Caco-2 (cell line): ENCODE data around the gene EXTL1. TPM values are rescaled to one million over a fixed set of nuclear protein-coding genes. Genes with fewer than 3 reads are reported as not detected.
A peak's percentile ranks its signal among the peaks of the same experiment; 100 is the strongest.

Experiments
- BruUV-seq: library from RNA; stranded (reverse); fragments of 400-500 nt; replicated peaks from 2 replicates; lab custom pipeline; 2021; lab: Mats Ljungman, UMichigan
- CTCF ChIA-PET: fragments of 300-600 bp; sonication (Branson Sonifier 250); formaldehyde crosslinking; loops from one replicate; lab custom pipeline; 2022; ENCODE audit warnings: antibody characterized with exemption; lab: Charles Lee
- POLR2A ChIA-PET: fragments of 300-600 bp; sonication (Branson Sonifier 250); formaldehyde crosslinking; loops from one replicate; lab custom pipeline; 2022; ENCODE audit warnings: antibody characterized with exemption; lab: Charles Lee
- DNase-seq, 2 experiments: peaks; one replicate each; pipeline versions ENCODE4 v3.0.0 to v3.0.0-alpha.2; 2020 to 2022
- H3K27me3 ChIP-seq: replicated peaks from 2 replicates; pipeline ENCODE4 v1.6.0; 2011; ENCODE audit warnings: low read length; ENCODE audit not compliant: control insufficient read depth, insufficient read depth
- H3K36me3 ChIP-seq: 2 replicates; pipeline ENCODE4 v1.5.1; 2011; ENCODE audit warnings: low read length; ENCODE audit not compliant: control insufficient read depth, insufficient read depth
- H3K4me1 ChIP-seq: fragments of 250-450 bp; sonication (Bioruptor Pico); 2 replicates; pipeline ENCODE4 v1.5.1; 2020; ENCODE audit warnings: mild to moderate bottlenecking
- H3K4me3 ChIP-seq: 2 replicates; pipeline ENCODE4 v1.5.1; 2011; ENCODE audit warnings: low read depth, mild to moderate bottlenecking, control low read depth, low read length
- H3K9me3 ChIP-seq: fragments of 250-450 bp; sonication (Bioruptor Pico); 2 replicates; pipeline ENCODE4 v1.5.1; 2020; ENCODE audit warnings: mild to moderate bottlenecking, moderate library complexity
- H3K27ac Mint-ChIP-seq: one replicate; pipeline ENCODE4 v1.8.0; 2022; ENCODE audit warnings: mixed read lengths; ENCODE audit not compliant: unreplicated experiment
- H3K27me3 Mint-ChIP-seq: one replicate; pipeline ENCODE4 v1.8.0; 2022; ENCODE audit warnings: mixed read lengths; ENCODE audit not compliant: insufficient read depth, unreplicated experiment
- H3K36me3 Mint-ChIP-seq: one replicate; pipeline ENCODE4 v1.8.0; 2022; ENCODE audit warnings: mild to moderate bottlenecking, mixed read lengths; ENCODE audit not compliant: insufficient read depth, unreplicated experiment
- H3K4me1 Mint-ChIP-seq: one replicate; pipeline ENCODE4 v1.8.0; 2022; ENCODE audit warnings: low read depth, mixed read lengths; ENCODE audit not compliant: unreplicated experiment
- H3K4me3 Mint-ChIP-seq: one replicate; pipeline ENCODE4 v1.8.0; 2022; ENCODE audit warnings: mild to moderate bottlenecking, moderate library complexity, mixed read lengths; ENCODE audit not compliant: unreplicated experiment
- H3K9me3 Mint-ChIP-seq: one replicate; pipeline ENCODE4 v1.8.0; 2022; ENCODE audit warnings: mixed read lengths; ENCODE audit not compliant: unreplicated experiment
- intact Hi-C: fragments of 100-400 bp; cut with micrococcal nuclease; formaldehyde crosslinking; loops from one replicate; pipeline ENCODE4 v1.10.0; 2022; ENCODE audit not compliant: unreplicated experiment
- total RNA-seq: library from RNA; stranded (reverse); gene quantifications from 2 replicates; pipeline ENCODE4 v1.2.3, GENCODE V29; 2022
- TF ChIP-seq, protein P1 (sequence below), 2 experiments: fragments of 200-600 bp in 1 of 2; IDR thresholded peaks; 1 replicate in 1 of 2; 2 replicates in 1 of 2; pipeline versions ENCODE4 v1.5.1 to v1.8.0; 2011 to 2022; ENCODE audit warnings: antibody characterized with exemption in 1 of 2, control low read depth in 1 of 2, inconsistent platforms in 1 of 2, low read depth in 1 of 2, low read length in 1 of 2, mild to moderate bottlenecking in 1 of 2, moderate library complexity in 1 of 2; ENCODE audit not compliant: insufficient read depth in 1 of 2, severe bottlenecking in 1 of 2, unreplicated experiment in 1 of 2

EXTL1 gene
- total RNA-seq, 1 experiment from 2014 or later, result 0.34 TPM

DNA sequence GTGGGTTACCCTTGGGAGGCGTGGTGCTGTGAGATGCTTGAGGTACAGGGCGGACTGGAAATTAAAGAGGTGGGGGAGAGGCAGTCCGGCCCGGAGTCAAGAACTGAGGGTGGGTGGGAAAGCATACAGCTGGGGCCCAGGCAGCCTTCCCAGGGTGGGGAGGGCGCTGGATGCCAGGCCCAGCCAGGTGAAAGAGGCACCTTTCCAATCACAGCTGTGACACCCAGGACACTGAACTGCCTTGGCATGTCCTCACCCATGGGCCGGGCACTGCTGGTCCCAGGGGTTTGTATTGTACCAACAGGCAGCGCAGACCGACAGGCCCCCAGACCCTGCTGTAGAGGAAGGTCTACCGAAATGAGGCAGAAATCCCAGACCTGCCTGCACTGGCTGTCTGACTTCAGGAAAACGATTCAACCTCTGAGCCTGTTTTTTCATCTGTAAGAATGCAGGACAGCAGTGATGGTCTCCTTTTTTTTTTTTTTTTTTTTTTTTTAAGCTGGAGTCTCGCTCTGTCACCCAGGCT is 15.2 kb downstream of the EXTL1 start:
- Mint-ChIP-seq H3K36me3 (no peaks in the 10 kb centered on the region), H3K27ac (no peak overlapping the region), H3K27me3 (no peaks in the 10 kb centered on the region), H3K9me3 (no peaks in the 10 kb centered on the region), H3K4me1 (peaks cover 8% of the 10 kb centered on the region), H3K4me3 (peak overlapping the region; percentile 88)
- ChIA-PET POLR2A (interaction anchor here (0.5 to 0.7 kb wide), 3 partner anchors 102 to 290 kb away, joined by 3 to 6 read pairs (median 5); no protein-coding TSS in a partner anchor), CTCF (interaction anchor here (0.6 to 3.4 kb wide), 11 partner anchors 9 to 380 kb away, joined by 3 to 77 read pairs (median 5); partner anchors contain the start of genes CEP85, SLC30A2 and ZNF593)
- Histone ChIP-seq H3K27me3 (no peaks in the 10 kb centered on the region), H3K9me3 (no peaks in the 10 kb centered on the region), H3K4me3 (no peak overlapping the region), H3K36me3 (no peaks in the 10 kb centered on the region), H3K4me1 (peaks cover 9% of the 10 kb centered on the region)
- DNase-seq, result no peak
- TF ChIP-seq, protein P1, sequence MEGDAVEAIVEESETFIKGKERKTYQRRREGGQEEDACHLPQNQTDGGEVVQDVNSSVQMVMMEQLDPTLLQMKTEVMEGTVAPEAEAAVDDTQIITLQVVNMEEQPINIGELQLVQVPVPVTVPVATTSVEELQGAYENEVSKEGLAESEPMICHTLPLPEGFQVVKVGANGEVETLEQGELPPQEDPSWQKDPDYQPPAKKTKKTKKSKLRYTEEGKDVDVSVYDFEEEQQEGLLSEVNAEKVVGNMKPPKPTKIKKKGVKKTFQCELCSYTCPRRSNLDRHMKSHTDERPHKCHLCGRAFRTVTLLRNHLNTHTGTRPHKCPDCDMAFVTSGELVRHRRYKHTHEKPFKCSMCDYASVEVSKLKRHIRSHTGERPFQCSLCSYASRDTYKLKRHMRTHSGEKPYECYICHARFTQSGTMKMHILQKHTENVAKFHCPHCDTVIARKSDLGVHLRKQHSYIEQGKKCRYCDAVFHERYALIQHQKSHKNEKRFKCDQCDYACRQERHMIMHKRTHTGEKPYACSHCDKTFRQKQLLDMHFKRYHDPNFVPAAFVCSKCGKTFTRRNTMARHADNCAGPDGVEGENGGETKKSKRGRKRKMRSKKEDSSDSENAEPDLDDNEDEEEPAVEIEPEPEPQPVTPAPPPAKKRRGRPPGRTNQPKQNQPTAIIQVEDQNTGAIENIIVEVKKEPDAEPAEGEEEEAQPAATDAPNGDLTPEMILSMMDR (IDR thresholded peaks at IDR 0.05; ENCODE audit: insufficient read depth in 1 of 2, low read depth in 1 of 2, low read length in 1 of 2, severe bottlenecking in 1 of 2, unreplicated experiment in 1 of 2), result no peak
- BruUV-seq, result no TSS peak
- intact Hi-C loops, result loop anchor here (5.0 kb wide), 1 partner anchor 125 kb away; no protein-coding TSS in a partner anchor

DNA sequence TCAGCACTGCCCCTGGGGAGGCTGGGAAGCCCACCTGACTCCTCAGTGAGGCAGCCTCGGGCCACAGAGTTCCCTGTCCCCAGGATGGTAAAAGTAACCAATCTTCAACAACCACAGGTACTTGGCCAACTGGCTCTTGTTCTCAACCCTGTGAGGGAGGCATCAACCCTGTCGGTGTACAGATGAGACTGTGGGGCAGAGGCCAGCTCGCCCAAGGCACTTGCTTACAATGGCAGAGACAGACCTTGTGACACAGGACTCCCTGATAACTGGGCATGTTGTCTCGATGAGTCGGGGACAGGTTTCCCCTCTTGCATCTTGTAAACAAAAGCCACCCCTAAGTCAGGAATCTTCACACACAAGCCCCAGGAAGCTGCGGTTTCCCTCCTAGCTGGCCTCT is 16.3 kb downstream of the EXTL1 start:
- POLR2A ChIA-PET, result no interaction called here
- no peaks in the 10 kb centered on the region for H3K27me3 Mint-ChIP-seq
- H3K27me3 ChIP-seq, result no peaks in the 10 kb centered on the region
- BruUV-seq, result no TSS peak
- peaks cover 8% of the 10 kb centered on the region for H3K4me1 Mint-ChIP-seq
- no peak overlapping the region for H3K4me3 ChIP-seq
- CTCF ChIA-PET, result interaction anchor here (1.0 kb wide), 1 partner anchor 107 kb away, joined by 4 read pairs; no protein-coding TSS in a partner anchor
- no peaks in the 10 kb centered on the region for H3K36me3 ChIP-seq
- no peak for DNase-seq
- no peak overlapping the region for H3K4me3 Mint-ChIP-seq
- H3K36me3 Mint-ChIP-seq, result no peaks in the 10 kb centered on the region
- H3K9me3 ChIP-seq, result no peaks in the 10 kb centered on the region
- intact Hi-C loops, result loop anchor here (5.0 kb wide), 1 partner anchor 124 kb away; no protein-coding TSS in a partner anchor
- H3K4me1 ChIP-seq, result peaks cover 9% of the 10 kb centered on the region
- TF ChIP-seq, protein P1 (IDR thresholded peaks at IDR 0.05; ENCODE audit: insufficient read depth in 1 of 2, low read depth in 1 of 2, low read length in 1 of 2, severe bottlenecking in 1 of 2, unreplicated experiment in 1 of 2), result no peak
- H3K9me3 Mint-ChIP-seq, result no peaks in the 10 kb centered on the region
- H3K27ac Mint-ChIP-seq, result no peak overlapping the region

DNA sequence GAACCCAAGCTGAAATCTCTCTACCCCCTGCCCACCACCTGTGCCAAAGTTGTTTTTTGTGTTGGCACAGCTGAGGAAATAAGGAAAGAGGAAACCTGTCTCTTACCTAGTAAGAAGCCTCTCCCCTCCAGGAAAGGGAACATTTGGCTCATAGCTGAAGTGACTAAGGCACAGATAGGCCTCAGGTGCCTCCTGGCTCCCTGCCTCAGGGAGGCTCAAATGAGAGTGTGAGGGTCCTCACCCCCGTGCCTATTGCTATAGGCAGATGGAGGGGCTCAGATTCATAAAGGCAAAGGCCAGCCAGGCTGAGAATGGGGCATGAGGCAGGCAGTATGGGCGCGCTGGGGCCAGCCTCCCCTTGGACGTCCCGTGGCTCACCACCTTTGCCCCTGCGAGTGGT is 16.9 kb downstream of the EXTL1 start:
- DNase-seq, result no peak
- no peaks in the 10 kb centered on the region for H3K27me3 ChIP-seq
- TF ChIP-seq, protein P1 (IDR thresholded peaks at IDR 0.05; ENCODE audit: insufficient read depth in 1 of 2, low read depth in 1 of 2, low read length in 1 of 2, severe bottlenecking in 1 of 2, unreplicated experiment in 1 of 2), result no peak
- Mint-ChIP-seq H3K27ac (no peak overlapping the region), H3K9me3 (no peaks in the 10 kb centered on the region), H3K27me3 (no peaks in the 10 kb centered on the region), H3K36me3 (no peaks in the 10 kb centered on the region), H3K4me3 (no peak overlapping the region), H3K4me1 (peaks cover 8% of the 10 kb centered on the region)
- CTCF ChIA-PET, result interaction anchor here (1.0 kb wide), 1 partner anchor 107 kb away, joined by 4 read pairs; no protein-coding TSS in a partner anchor
- peaks cover 9% of the 10 kb centered on the region for H3K4me1 ChIP-seq
- H3K4me3 ChIP-seq, result no peak overlapping the region
- H3K36me3 ChIP-seq, result no peaks in the 10 kb centered on the region
- POLR2A ChIA-PET, result no interaction called here
- H3K9me3 ChIP-seq, result no peaks in the 10 kb centered on the region
- intact Hi-C loops, result loop anchor here (5.0 kb wide), 1 partner anchor 124 kb away; no protein-coding TSS in a partner anchor
- no TSS peak for BruUV-seq
